ENCODE measurements around the gene GREB1.

DNA sequence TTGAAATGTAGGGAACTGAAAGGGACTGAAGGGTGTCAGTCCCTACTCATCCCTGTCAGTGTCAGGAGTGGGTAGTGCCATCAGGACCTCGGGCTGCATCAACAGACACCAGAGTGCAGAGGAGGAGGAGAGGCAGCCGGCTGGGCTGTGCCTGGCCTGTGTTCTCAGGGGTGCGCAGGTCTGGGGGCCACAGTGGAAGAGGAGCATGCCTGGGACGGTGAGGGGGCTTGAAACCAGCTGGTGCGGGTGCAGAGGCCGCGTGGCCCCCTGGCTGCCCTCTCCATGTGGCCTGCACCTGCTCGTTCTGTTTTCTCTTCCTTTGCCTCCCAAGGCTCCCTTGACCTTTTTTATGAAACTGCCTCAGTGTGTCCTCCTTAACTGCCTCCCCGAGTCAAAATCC lies 94.8 kb downstream of the GREB1 start:
- TF ChIP-seq, protein P1, sequence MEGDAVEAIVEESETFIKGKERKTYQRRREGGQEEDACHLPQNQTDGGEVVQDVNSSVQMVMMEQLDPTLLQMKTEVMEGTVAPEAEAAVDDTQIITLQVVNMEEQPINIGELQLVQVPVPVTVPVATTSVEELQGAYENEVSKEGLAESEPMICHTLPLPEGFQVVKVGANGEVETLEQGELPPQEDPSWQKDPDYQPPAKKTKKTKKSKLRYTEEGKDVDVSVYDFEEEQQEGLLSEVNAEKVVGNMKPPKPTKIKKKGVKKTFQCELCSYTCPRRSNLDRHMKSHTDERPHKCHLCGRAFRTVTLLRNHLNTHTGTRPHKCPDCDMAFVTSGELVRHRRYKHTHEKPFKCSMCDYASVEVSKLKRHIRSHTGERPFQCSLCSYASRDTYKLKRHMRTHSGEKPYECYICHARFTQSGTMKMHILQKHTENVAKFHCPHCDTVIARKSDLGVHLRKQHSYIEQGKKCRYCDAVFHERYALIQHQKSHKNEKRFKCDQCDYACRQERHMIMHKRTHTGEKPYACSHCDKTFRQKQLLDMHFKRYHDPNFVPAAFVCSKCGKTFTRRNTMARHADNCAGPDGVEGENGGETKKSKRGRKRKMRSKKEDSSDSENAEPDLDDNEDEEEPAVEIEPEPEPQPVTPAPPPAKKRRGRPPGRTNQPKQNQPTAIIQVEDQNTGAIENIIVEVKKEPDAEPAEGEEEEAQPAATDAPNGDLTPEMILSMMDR (IDR thresholded peaks at IDR 0.05), result no peak
- TF ChIP-seq POLR2AphosphoS5 (IDR thresholded peaks at IDR 0.05) (no peak), POLR2A (IDR thresholded peaks at IDR 0.05) (no peak)
